HG03095 (cell line): ENCODE measurements around the gene CRYL1.

Source experiments
- ATAC-seq: cut with Tn5 transposase; IDR thresholded peaks from one replicate; pipeline ENCODE4 v1.9.1; 2021; ENCODE audit warnings: moderate library complexity; ENCODE audit not compliant: unreplicated experiment

The CRYL1 gene

DNA sequence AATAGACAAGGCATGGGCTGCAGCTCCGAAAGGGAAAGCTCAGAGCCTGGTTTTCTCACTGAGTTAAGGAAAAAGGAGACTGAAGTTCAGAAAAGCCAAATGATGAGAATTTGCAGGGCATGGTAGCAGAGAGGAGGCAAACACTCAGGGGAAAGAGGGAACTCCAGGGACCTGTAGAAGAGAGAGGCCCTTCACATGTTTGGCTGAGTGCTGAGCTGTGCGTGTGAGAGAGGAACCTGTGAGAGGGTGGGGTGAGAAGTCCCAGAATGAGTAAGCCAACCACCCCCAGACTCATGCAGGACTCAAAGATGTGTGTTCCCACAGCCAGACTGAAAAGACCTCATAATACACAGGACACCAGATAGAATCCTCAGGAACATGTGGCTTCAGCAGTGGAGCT lies 2.8 kb upstream of the CRYL1 start:
- ATAC-seq: no peak

DNA sequence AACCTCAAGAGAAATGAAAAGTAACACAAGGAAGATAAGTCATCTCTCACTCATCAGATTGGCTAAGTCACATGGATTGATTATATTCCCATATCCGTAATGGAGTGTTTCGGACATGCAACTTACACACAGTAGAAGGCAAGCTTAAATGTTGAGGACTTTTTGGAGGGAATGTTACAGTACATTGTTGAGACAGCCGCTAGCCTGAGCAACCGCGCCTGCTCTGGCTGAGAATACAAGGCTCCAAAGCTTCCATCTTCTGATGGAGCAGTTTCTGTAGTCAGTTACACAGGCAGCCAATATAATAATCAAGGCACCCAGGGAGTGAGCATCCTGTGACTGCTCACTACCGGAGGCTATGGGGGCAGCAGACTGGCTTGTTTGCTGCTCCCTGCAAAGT lies 1.0 kb upstream of the CRYL1 start:
- ATAC-seq: no peak

DNA sequence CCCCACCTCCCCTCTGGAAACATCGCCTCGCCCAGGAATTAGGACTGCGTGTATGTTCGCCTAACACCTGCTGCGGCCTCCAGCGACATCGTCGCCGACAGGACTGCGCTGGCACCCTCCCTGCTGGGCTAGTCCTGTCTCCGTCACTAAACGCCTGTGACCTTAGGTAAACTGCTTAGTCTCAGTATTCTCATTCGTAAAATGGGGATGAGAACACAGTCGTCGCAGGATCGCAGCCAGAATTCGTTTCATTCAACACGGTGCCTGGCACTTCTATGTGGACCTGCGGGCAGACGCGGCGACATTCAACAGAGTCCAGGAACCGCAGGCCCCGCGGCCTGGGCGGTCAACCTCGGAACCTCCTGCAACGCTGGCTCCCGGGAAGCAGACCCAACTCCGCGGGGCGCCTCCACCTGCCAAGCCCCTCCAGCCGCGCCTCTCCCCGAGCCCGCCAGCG lies 485 bp downstream of the CRYL1 start:
- peak; percentile 28 for ATAC-seq

DNA sequence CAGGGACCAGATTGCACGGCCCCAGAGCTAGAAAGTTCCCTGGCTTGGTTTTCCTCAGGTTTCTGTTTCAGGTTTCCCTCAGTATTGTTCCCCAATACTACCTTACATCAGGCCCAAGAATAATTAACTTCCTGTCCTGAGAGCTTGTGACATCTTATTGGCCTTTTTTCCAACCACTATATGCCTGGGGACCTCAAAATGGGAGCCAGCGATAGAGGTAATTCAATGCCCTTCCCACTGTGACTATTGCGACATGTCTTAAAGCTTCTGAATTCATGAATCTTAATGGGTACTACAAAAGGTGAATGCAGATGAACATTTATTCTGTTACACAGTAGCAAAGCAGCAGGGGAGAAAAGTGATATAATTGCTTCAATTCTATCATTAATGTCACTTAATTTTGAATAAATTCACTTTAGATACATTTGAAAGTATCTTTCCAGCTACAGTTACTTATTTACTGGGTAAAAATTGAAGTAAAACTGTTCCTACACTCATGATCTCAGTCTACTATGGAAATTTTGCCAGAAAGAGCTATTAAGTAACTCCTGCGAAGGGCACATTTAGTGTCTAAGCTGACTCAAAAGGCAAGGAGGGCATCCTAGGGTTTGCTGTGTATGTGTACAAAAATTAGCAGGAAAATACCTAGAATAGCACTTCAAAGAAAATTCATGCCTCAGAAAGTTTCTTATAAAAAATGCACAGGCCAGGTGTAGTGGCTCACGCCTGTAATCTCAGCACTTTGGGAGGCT lies 4.1 kb downstream of the CRYL1 start:
- ATAC-seq: no peak

DNA sequence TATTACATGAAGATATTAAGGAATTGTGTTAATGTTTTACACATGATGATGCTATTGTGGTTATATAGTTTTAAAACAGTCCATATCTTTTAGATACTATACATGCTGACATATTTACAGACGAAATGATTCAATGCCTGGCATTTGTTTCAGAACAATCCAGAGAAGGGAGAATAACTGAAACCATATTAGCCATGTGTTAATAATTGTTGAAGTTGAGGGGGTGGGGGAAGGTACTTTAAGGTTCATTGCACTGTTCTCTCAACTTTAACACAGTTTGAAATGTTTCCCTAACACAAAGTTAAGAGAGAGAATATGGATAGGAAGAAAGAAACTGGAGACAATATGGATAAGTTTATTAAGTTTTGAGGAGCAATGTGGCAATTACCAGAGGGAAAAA lies 5.8 kb downstream of the CRYL1 start:
- no peak for ATAC-seq

DNA sequence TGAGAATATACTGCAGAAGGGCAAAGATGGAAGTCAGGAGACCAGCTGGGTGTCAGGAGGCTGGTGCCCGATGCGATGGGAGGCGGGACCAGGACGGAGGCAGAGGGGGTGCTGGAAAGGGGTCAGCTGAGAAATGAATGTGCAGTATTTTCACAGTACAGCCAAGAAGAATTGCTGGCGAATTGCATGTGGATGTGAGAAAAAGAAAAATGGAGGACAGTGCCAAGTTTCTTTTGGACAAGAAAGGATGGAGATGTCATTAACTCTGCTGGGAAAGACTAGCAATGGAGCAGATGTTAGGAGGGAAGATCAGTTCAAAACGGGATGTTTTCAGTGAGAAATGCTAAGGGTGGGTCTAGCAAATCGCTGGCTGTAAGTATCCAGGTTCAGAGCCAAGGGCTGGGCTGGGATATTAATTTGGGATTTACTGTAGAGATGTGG lies 7.0 kb downstream of the CRYL1 start:
- no peak for ATAC-seq

DNA sequence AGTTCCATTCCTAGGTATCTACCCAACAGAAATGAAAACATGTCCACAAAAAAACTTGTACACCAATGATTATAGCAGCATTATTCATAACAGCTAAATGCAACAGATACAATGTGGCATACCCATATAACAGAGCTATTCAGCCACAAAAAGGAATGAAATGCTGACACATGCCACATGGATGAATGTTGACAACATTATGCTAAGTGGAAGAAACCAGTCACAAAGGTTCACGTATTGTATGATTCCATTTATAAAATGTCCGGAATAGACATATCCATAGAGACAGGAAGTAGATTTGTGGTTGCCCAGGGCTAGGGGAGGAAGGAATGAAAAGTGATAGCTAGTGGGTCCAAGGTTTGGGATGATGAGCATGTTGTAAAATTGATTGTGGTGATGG lies 10.8 kb downstream of the CRYL1 start:
- no peak for ATAC-seq

DNA sequence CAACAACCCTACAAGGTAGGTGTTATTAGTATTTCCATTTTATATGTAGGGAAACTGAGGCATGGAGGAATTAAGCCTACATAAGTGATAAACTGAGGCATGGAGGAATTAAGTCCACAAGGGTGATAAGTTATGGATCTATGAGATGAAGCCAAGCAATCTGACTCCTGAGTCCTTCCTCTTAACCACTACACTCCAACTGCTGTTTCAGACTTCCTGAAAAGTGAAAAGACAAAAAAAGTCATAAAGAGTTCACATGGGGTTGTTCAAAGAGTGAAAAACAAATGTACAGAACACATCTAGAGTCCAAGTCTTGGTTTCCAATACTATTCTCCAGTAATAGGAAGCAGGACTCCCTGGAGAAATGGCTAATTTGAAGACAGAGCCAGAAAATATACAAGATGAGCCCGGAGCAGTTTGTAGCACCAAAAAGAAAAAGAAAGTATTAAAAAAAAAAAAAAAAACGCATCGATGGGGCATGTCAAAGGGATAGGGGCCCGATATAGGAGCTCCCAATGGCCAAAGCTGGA lies 12.1 kb downstream of the CRYL1 start:
- ATAC-seq: no peak

DNA sequence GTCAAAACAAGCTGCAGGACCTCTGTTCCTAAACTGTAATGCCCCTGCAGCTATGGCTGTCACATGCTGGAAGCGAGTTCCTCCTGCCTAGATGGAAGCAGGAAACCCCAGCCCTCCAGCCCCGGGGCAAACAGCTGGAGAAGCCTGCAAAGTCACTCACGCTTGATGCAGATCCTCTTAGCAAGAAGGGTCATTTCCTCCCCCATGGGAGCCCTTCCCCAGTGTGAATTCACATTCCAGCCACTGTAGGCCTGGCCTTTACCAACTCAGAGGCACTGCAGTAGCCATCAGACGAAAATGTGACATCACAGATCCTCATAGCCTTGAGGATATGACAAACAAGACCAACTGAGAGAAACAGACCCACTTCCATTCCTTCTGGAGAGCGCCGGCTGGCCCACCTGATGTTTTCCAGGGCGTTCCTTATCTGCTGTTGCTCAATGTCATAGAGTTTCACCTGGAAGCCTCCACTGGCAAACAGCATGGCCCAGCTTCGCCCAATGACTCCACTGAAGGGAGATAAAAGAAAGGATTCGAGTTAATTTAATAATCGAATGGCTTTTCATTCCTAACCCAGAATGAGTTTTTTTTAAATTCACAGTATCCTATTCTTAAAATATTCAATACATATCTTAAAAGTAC lies 13.5 kb downstream of the CRYL1 start:
- ATAC-seq: no peak

DNA sequence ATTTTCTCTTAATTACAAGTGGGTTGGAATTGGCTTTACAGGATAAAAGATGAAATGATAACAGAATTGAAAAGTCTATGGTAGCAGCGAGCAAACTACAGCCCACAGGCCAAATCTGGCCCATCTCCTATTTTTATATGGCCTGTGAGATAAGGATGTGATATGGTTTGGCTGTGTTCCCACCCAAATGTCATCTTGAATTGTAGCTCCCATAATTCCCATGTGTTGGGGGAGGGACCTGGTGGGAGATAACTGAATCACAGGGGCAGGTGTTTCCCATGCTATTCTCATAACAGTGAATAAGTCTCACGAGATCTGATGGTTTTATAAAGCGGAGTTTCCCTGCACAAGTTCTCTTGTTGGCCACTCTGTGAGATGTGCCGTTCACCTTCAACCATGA lies 19.0 kb downstream of the CRYL1 start:
- ATAC-seq: no peak

DNA sequence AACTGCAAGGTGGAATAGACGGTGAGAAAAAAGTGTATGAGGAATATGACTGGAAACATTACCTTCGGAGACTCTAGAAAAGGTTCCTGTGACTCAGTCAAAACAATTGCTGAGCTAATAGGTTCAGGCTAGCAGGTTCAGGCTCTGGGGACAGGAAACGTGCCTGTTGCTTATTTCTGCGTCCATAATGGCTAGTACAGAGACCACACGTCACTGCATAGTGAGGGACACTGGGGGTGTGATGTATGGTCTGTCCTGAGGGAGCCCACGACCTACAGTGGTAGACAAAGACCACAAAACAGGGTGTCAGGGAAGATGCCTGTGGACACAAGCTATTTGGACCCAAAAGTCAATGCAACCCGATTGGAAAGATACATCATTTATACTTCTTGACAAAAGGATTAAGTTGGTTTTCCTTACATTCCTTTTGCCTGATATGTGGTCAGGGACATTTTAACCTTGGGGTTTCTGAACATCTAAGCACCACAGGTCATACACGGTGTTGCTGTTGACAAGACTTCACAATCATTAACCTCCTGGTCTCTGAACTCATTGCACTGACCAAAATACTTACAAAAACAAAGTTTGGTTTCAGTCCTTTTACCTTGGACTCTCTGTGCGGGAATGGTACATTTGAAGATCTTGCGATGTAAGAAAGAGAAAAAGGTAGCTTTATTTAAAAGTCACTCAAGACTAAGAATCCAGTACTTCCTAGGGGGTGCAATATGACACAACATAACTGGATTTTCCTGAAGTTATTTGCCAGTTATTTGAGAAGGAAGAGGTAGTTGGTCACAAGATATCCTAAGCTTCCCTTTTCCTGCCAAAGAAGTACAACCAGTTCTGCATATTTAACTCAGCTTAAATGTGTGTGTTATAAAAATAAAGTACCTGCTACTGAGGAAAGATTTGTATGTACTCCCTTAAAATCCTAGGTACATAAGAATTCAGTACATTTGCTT lies 20.0 kb downstream of the CRYL1 start:
- no peak for ATAC-seq

DNA sequence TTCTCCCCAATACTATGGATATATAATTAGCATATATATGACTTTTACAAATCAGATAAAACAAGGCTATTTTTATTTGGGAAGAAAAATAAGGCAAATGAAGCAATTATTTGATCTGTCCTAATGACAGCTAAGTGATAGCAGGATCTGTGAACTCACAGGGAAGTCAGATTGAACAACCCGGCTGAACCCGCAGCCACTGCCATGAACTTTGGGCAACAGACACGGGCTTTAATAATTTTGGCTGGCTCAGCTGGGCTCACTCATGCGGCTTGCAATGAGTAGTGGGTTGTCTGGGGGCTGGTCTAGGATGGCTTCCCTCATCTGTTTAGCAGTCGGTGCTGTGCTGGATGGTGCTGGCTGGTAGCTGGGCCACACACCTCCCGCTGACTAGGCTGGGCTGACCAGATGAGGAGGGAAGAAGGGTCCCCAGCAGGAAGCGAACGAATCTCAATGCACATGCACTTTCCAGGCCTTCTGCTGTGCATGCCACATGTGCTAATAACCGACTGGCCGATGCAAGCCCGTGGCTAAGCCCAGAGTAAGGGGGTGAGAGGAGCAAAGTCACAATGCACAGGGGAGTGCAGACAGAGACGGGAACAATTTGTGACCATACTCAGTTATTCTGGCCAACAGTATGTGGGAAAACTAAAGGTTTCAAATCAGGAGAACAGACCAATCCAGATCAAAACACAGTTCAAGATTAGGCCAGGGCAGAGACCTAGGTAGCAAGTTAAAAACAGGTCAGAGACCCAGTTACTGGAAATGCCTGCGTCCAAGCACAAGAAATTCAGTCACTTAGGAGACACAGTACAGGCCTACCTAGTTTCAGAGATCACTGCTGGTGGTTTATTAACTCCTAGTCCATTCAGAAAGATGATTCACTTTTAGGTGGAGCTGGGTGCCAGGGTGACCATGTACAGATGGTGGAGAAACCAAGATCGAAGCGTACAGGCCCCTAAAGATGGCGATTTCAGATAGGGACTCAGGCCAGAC lies 22.3 kb downstream of the CRYL1 start:
- no peak for ATAC-seq

DNA sequence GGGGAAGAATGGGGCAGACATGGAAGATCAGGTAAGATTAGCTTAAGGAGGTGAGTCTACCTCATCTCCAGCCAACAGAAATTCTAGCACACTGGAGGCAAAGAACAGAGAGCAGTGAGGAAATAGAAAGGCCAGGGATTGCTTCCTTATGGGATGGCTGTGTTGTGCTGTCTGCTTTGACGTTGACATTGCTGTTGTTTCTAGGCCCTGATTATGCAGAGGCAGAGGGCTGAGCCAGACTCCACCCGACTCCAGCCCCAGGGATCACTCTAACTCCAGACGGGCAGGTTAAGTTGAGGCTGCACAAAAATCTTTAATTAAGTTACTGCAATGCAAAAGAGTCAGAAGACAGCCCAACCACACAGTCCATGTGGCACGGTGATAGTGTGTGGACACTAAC lies 24.1 kb downstream of the CRYL1 start:
- no peak for ATAC-seq

DNA sequence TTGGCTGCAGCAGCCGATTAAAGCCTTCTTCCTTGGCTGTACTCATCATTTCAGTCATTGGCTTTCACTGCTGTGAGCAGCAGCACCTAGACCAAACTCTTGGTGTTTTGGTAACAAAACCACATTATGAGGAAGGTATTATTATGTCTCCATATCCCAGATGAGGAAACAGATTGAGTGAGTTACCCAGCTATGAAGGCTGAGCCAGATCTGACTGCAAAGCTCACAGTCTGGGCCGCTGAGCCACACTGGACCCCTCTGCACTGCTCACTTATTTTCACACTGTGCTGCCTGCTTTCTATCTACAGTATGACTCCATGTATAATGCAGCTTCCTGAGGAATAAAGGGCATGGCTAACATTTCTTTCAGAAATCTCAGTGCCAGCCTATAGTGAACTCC lies 24.5 kb downstream of the CRYL1 start:
- ATAC-seq: no peak

DNA sequence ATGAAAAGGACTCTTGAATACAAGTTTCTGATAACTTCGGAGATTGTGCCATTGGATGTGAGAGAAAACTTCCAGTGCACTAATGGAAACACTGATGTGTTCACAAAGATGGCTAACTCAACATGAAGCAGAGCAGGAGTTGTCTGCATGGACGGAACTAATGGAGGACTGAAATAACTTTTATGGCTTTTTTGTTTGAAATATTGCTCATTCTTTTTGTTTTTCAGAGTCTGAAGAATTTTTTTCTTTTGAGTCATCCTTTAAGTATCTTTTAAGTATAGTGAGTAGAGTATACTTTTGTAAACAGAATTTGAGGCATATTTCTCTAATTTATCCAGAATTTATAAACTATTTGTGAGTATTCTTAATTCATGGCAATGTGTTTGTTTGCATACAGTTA lies 25.7 kb downstream of the CRYL1 start:
- no peak for ATAC-seq

DNA sequence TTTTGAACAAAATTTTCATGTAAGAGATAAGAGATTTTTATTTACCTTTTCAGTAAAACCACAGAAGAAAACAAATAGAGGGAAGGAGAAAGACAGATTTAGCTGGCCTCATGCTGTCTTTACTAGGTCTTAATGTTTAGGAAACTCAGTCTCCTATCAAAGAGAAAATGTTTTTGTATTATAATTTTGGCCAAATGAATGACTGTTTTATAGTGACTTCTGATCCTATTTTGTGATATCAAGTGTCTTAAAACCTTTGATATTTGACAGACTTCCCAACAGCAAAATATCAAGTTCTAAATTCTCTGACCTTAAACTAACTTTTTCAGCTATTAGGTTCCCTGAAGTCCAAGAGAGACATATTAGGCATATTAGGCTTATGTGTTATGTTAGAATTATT lies 27.0 kb downstream of the CRYL1 start:
- no peak for ATAC-seq

DNA sequence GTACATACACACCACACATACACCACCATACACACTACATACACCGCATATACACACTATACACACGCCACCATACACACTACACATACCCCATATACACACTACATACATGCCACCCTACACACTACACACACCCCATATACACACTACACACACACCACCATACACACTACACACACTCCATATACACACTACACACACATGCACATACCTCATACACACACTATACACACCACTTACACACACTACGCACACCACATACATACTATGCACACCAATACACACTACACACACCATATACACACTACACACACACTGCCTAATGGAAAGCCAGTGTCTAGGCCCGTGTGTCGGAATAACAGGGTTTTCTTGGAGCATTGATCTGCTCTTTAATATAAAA lies 27.5 kb downstream of the CRYL1 start:
- no peak for ATAC-seq

DNA sequence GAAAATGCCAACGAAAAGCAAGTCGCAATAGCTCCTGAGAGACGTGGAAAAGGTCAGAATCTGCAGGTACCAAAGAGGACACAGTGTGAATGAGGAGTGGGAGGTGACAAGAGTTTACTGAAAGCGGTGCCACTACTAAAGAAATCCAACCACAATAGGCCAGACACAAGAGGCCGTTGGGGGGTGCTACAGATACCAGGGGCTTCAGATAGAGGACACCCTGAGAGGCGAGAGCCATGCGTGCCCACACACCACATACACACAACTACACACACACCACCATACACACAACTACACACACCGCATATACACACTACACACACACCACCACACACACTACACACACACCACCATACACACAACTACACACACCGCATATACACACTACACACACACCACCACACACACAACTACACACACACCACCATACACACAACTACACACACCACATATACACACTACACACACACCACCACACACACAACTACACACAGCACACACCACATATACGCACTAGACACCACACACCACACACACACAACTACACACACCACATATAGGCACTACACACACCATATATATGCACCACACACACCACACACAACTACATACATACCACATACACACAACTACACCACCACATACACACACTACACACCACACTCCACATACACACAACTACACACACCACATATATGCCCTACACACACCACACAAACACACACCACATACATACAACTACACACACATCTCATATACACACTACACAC lies 28.5 kb downstream of the CRYL1 start:
- ATAC-seq: no peak
